Gastrocnemius medialis (tissue), 4 donors: ENCODE data around the gene PCNA. TPM values are rescaled to one million over a fixed set of nuclear protein-coding genes. Genes with fewer than 3 reads are reported as not detected.

ENCODE experiments used
- ATAC-seq, 2 donors: fragments of 150-250 bp; one replicate each; pipeline ENCODE4 v1.9.1; 2016
- DNase-seq, 2 donors: peaks; one replicate each; pipeline ENCODE4 v3.0.0-alpha.2; 2019
- H3K27ac ChIP-seq, 4 donors: fragments of 200-600 bp; sonication (generic); 1 replicate in 1 of 4; 2 replicates in 3 of 4; pipeline ENCODE4 v1.5.1; 2016 to 2018; ENCODE audit warnings: mild to moderate bottlenecking in 2 of 4, moderate library complexity in 1 of 4
- H3K27me3 ChIP-seq, 3 donors: fragments of 200-600 bp; sonication (generic) in 2 of 3; 1 replicate in 1 of 3; 2 replicates in 2 of 3; pipeline versions ENCODE4 v1.5.1 to v1.6.0; 2016 to 2019; ENCODE audit warnings: mild to moderate bottlenecking in 1 of 3, moderate library complexity in 1 of 3
- H3K36me3 ChIP-seq, 2 donors: fragments of 200-600 bp; sonication (generic) in 1 of 2; one replicate each; pipeline ENCODE4 v1.5.1; 2017 to 2018
- H3K4me1 ChIP-seq, 2 donors: fragments of 200-600 bp; sonication (generic) in 1 of 2; one replicate each; pipeline ENCODE4 v1.5.1; 2016 to 2017; ENCODE audit warnings: mild to moderate bottlenecking in 2 of 2
- H3K4me3 ChIP-seq, 4 donors: fragments of 200-600 bp; sonication (generic) in 3 of 4; 1 replicate in 1 of 4; 2 replicates in 3 of 4; pipeline ENCODE4 v1.5.1; 2016 to 2019; ENCODE audit warnings: mild to moderate bottlenecking in 2 of 4
- H3K9me3 ChIP-seq, 3 donors: fragments of 200-600 bp; sonication (generic) in 2 of 3; 1 replicate in 1 of 3; 2 replicates in 2 of 3; pipeline ENCODE4 v1.5.1; 2016 to 2019
- POLR2A ChIP-seq, 2 donors: fragments of 450-650 bp; IDR thresholded peaks; one replicate each; pipeline ENCODE4 v1.6.1; 2017; ENCODE audit warnings: antibody characterized with exemption in 2 of 2, mild to moderate bottlenecking in 2 of 2, moderate library complexity in 2 of 2
- in situ Hi-C, 4 donors: fragments of 200-750 bp; cut with MboI; loops; one replicate each; pipeline versions ENCODE4 v1.15.0 to v1.8.0; 2017; ENCODE audit warnings: low sequenced_read_pairs in 4 of 4
- intact Hi-C: fragments of 100-400 bp; cut with DNase I; formaldehyde crosslinking; loops from one replicate; pipeline ENCODE4 v1.15.1; 2023; ENCODE audit warnings: low total_unique reads
- total RNA-seq, 4 donors: library from RNA; depleted of rRNA; stranded (reverse); fragments of >200 nt; gene quantifications; one replicate each; pipeline versions ENCODE4 v1.1.0 to v1.2.3, GENCODE V29; 2016
- TF ChIP-seq, protein P1 (sequence below), 5 experiments: fragments of 450-650 bp in 3 of 5; fragments of 200-600 bp in 2 of 5; sonication (generic) in 2 of 5; IDR thresholded peaks in 4 of 5; conservative IDR thresholded peaks in 1 of 5; 1 replicate in 4 of 5; 2 replicates in 1 of 5; pipeline ENCODE4 v1.5.1; 2016 to 2019; ENCODE audit warnings: antibody characterized with exemption in 5 of 5, mild to moderate bottlenecking in 3 of 5, moderate library complexity in 3 of 5

The PCNA gene
- total RNA-seq, 4 donors from 2014 or later: 19.1 to 40.0 (median 25.4) TPM

DNA sequence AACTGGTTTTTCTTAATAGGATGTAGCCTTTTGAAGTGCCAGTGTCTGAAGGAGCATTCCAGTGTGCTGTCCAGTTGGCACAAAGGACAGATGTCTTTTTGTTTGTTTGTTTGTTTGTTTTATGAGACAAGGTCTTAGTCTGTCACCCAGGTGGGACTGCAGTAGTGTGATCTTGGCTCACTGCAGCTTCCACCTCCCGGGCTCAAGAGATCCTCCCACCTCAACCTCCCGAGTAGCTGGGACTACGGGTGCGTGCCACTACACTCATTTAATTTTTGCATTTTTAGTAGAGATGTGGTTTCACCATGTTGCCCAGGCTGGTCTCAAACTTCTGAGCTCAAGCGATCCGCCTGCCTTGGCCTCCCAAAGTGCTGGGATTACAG lies 34.8 kb upstream of the PCNA start:
- ATAC-seq: no peak
- in situ Hi-C loops (no loop called here), intact Hi-C loops (no loop called here)
- Histone ChIP-seq H3K27me3 (no peaks in the 10 kb centered on the region), H3K27ac (peak overlapping the region; percentile 84 to 89 (median 87)), H3K9me3 (no peaks in the 10 kb centered on the region), H3K36me3 (no peaks in the 10 kb centered on the region), H3K4me1 (peaks cover 36 to 74% of the 10 kb centered on the region in 2 donors), H3K4me3 (no peak overlapping the region)
- no peak for DNase-seq
- TF ChIP-seq, protein P1, sequence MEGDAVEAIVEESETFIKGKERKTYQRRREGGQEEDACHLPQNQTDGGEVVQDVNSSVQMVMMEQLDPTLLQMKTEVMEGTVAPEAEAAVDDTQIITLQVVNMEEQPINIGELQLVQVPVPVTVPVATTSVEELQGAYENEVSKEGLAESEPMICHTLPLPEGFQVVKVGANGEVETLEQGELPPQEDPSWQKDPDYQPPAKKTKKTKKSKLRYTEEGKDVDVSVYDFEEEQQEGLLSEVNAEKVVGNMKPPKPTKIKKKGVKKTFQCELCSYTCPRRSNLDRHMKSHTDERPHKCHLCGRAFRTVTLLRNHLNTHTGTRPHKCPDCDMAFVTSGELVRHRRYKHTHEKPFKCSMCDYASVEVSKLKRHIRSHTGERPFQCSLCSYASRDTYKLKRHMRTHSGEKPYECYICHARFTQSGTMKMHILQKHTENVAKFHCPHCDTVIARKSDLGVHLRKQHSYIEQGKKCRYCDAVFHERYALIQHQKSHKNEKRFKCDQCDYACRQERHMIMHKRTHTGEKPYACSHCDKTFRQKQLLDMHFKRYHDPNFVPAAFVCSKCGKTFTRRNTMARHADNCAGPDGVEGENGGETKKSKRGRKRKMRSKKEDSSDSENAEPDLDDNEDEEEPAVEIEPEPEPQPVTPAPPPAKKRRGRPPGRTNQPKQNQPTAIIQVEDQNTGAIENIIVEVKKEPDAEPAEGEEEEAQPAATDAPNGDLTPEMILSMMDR (IDR thresholded peaks at IDR 0.05 in 4 of 5, conservative IDR thresholded peaks at IDR 0.05 in 1 of 5): no peak
- TF ChIP-seq POLR2A (IDR thresholded peaks at IDR 0.05): no peak

DNA sequence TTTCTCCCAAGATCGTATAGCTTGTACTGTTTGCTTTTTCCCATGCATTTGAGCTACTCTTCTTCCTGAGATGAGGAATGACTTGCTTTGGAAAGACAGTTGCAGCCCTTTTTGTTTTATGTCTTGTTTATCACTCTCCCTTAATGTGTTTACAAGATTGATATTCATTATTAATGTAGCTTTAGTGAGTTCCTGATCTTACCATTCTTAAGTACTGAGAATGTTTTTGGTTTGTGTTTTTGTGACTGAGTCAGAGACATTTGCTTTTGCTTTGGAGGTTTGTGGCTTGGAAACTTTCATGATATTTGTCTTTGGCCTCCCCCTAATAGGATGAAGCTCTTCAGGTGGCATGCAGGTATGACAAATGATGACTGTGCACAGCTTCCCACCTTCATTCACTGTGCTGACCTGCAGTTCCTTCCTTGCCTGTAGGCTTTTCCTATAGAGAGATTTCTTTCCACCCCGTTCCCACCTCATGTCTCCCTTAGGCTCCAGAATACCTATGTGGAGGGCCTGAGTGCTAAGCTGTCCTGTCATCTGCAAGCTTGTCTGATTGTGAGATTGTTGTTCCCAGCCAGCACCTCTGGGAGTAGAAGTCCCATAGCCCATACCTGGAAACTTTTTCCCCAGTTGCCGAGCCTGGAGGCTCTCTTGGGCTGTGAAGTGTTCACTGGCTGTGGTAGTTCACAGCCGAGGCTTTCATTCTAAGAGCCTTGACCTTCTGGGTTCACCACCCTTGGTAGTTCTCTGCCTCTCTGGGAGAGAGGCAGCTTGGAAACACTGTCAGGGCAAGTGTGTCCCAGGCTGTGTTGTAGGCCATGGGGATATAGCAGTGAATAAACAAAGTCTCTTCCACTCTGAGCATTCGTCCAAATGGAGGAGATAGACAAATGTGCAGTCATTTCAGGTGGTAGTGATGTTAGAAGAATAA lies 34.1 kb upstream of the PCNA start:
- DNase-seq (no peak), ATAC-seq (no peak)
- Histone ChIP-seq H3K4me3 (no peak overlapping the region), H3K4me1 (peaks cover 39 to 78% of the 10 kb centered on the region in 2 donors), H3K9me3 (no peaks in the 10 kb centered on the region), H3K27me3 (no peaks in the 10 kb centered on the region), H3K27ac (peak overlapping the region; percentile 84 to 89 (median 87)), H3K36me3 (no peaks in the 10 kb centered on the region)
- TF ChIP-seq POLR2A (IDR thresholded peaks at IDR 0.05): no peak
- TF ChIP-seq, protein P1 (IDR thresholded peaks at IDR 0.05 in 4 of 5, conservative IDR thresholded peaks at IDR 0.05 in 1 of 5): no peak
- in situ Hi-C loops (no loop called here), intact Hi-C loops (no loop called here)

DNA sequence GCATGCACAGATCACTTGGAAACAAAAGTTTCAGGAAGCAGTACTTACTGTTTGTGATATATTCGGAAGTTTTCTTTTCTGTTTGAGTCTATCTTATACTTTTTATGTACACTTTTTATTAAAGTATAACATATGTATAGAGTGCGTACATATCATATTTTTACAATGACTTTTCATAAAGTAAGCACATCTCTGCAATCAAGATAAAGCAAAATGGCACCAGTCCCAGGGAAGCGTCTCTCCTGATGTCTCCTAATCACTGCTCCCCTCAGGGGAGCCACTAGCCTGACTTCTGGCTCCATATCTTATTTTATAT lies 33.4 kb upstream of the PCNA start:
- Histone ChIP-seq H3K4me3 (no peak overlapping the region), H3K9me3 (no peaks in the 10 kb centered on the region), H3K36me3 (no peaks in the 10 kb centered on the region), H3K27me3 (no peaks in the 10 kb centered on the region), H3K4me1 (peaks cover 40 to 83% of the 10 kb centered on the region in 2 donors), H3K27ac (peak overlapping the region; percentile 84 to 89 (median 87))
- ATAC-seq (no peak), DNase-seq (no peak)
- TF ChIP-seq, protein P1 (IDR thresholded peaks at IDR 0.05 in 4 of 5, conservative IDR thresholded peaks at IDR 0.05 in 1 of 5): no peak
- TF ChIP-seq POLR2A (IDR thresholded peaks at IDR 0.05): no peak
- intact Hi-C loops (no loop called here), in situ Hi-C loops (no loop called here)

DNA sequence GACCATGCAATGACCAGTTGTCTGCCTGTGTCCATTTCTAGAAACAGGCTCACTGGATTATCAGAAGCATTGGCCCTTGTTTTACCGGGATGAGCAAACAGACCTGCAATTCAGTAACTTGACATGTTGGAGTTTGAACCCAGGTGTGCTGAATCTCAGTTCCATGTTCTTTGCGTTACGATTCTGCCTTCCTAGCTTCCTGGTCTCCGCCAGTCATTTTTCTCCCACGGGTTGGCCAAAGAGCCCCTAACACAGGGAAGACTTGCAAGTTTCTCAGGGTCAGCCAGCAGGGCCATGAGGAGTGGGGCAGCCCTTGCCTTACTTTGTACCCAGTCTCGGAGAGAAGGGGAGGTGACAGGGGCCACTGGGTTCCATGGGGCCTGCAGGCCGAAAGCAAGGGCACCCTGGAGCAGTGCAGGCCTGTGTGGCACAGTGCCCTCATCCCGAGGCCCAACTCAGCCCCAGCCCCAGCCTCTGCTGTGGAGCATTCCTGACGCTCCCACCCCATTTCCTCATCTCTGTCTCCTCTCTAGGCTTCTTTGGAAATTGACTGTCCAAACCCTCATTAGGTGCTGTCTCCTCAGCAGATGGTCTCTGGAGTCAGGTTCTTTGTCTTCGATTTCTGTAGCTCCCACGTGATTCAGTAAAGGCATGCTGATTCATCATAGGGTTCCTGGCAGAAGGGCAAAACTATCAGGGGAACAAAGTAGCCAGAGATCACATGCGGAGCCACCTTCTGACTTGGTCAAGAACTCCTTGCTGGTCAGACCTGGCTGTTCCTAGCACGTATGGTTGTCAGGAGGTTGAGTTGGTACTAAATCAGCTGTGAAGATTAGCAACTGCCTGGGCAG lies 30.7 kb upstream of the PCNA start:
- H3K27me3 ChIP-seq: no peaks in the 10 kb centered on the region
- H3K36me3 ChIP-seq: no peaks in the 10 kb centered on the region
- H3K4me3 ChIP-seq: no peak overlapping the region
- ATAC-seq (peak; percentile 94), DNase-seq (peak; percentile 83 to 85)
- H3K4me1 ChIP-seq: peaks cover 49 to 82% of the 10 kb centered on the region in 2 donors
- in situ Hi-C loops (no loop called here), intact Hi-C loops (loop anchor here (2.0 kb wide), 1 partner anchor 24 kb away; the partner anchor contains the start of gene CDS2)
- peak overlapping the region; percentile 84 to 89 (median 87) for H3K27ac ChIP-seq
- peak in 1 of 2 donors; percentile 40 for TF ChIP-seq POLR2A (IDR thresholded peaks at IDR 0.05)
- TF ChIP-seq, protein P1 (IDR thresholded peaks at IDR 0.05 in 4 of 5, conservative IDR thresholded peaks at IDR 0.05 in 1 of 5): no peak
- H3K9me3 ChIP-seq: no peaks in the 10 kb centered on the region
